GM19035 (cell line): Measurements from ENCODE around the gene APCDD1L.
"Not testable (repeated sequence)": the region's sequence is repeated elsewhere in the genome, so short reads cannot be mapped to it uniquely, and the experiment has no call there.

Source experiments
- ATAC-seq: cut with Tn5 transposase; IDR thresholded peaks from one replicate; pipeline ENCODE4 v1.9.1; 2021; ENCODE audit not compliant: unreplicated experiment

APCDD1L gene

GRCh38 chr20:58545565-58546415 lies 30.6 kb upstream of the APCDD1L start:
- ATAC-seq: no peak

DNA sequence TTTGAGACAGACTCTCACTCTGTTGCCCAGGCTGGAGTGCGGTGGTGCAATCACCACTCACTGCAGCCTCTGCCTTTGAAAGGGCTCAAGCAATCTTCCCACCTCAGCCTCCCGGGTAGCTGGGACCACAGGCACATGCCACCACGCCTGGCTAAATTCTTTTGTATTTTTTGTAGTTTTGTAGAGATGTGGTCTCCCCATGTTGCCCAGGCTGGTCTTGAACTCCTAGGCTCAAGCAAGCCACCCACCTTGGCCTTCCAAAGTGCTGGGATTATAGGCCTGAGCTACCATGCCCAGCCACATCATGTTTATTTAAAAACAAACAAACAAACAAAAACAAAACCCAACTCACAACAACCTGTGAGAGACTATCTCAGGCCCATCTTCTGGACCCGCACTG lies 29.7 kb upstream of the APCDD1L start:
- no peak for ATAC-seq

- no peak for ATAC-seq
These were observed 29.1 kb upstream of the APCDD1L start for GRCh38 chr20:58544286-58544685.

DNA sequence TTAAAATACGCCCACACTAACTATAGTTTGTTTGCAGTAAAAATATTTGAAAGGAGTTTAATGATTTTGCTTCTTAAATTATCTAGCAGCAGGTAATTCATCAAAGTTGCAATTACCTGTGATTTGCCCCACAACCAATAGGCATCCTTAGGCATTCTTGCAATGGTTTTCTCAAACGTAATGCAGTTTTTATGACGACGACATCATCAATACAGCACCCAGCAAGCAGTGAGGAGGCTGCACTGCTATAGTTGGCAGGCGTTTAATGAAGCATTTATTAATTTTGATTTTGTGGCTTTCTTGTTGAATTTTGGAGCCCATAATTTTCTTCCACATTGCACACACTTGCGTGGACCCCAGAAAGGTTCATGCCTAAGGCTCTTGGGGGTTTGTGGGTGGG lies 28.1 kb upstream of the APCDD1L start:
- ATAC-seq: no peak

GRCh38 chr20:58542411-58543095 lies 27.4 kb upstream of the APCDD1L start:
- no peak for ATAC-seq

GRCh38 chr20:58542034-58542410 lies 26.8 kb upstream of the APCDD1L start:
- not testable (repeated sequence) for ATAC-seq

DNA sequence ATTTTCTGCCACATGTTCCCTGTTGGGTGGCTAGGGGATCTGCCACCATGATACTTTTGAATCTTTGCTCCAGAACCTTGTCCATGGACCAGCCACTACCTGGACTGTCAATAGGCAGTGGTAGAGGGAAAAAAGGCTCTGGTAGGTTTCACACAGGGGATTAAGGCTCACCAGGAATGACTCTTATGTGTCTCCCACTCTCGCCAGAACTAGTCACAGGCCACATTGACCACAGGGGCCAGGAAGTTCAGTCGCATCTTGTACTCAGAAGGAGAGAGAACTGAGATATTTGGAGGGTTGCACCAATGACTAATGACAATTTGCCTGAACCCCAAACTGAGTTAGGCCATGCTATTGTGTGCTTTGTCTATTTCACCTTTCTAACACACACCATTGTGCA lies 23.6 kb upstream of the APCDD1L start:
- no peak for ATAC-seq

- no peak for ATAC-seq
These were observed 22.6 kb upstream of the APCDD1L start for GRCh38 chr20:58537831-58538230.

- ATAC-seq: no peak
These were observed 21.1 kb upstream of the APCDD1L start for GRCh38 chr20:58536289-58536688.

GRCh38 chr20:58531657-58532056 lies 16.5 kb upstream of the APCDD1L start:
- no peak for ATAC-seq

GRCh38 chr20:58531063-58531462 lies 15.9 kb upstream of the APCDD1L start:
- ATAC-seq: no peak

- no peak for ATAC-seq
These were observed 13.2 kb upstream of the APCDD1L start for GRCh38 chr20:58528412-58528811.

DNA sequence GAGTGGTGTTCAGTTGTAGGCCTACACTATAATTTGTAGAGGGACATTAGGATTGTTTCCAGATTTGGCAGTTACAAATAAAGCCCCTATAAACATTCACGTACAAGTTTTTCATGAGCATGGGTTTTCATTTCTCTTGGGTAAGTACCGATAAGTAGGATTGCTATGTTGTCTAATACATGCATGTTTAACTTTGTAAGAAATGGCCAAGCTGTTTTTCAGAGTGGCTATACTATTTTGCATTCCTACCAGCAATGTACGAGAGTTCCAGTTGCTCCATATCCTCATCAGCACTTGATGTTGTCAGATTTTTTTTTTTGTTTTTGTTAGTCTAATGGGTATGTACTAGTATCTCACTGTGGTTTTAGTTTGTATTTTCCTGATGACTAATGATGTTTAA lies 11.2 kb upstream of the APCDD1L start:
- ATAC-seq: no peak

DNA sequence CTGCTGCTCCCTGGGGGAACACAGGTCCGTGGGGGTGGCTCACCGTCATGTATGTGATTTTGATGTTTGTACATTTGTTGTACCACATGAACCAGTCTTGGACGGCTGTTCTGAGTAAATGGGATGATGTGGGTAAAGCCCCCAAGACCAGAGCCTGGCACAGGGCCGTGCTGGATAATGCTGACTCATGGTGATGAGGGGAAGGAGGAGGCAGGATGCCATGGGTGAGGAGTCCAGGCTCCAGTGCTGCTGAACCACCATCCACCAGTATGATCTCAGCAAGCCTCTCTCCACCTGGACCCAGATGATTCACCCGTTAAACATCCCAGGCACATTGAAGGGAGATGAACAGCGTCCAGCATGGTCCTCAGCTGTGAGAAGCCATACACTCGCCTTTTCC lies 9.6 kb upstream of the APCDD1L start:
- ATAC-seq: no peak

DNA sequence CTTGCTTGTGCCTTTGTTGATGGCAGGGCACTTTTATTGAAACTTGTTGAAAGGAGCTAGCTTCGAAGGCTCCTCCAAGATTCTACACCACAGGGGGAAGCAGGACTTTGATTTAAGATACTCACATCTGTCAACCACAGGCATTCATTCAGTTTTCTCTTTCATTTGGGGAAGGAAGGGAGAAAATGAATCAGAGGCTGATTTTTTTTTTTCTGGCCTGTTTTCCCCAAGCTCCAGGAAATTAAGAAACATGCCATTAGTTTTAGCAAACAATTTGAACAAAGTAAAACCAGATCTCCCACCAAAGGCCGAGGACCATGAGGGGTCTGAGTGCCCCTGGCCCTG lies 8.7 kb upstream of the APCDD1L start:
- ATAC-seq: no peak

DNA sequence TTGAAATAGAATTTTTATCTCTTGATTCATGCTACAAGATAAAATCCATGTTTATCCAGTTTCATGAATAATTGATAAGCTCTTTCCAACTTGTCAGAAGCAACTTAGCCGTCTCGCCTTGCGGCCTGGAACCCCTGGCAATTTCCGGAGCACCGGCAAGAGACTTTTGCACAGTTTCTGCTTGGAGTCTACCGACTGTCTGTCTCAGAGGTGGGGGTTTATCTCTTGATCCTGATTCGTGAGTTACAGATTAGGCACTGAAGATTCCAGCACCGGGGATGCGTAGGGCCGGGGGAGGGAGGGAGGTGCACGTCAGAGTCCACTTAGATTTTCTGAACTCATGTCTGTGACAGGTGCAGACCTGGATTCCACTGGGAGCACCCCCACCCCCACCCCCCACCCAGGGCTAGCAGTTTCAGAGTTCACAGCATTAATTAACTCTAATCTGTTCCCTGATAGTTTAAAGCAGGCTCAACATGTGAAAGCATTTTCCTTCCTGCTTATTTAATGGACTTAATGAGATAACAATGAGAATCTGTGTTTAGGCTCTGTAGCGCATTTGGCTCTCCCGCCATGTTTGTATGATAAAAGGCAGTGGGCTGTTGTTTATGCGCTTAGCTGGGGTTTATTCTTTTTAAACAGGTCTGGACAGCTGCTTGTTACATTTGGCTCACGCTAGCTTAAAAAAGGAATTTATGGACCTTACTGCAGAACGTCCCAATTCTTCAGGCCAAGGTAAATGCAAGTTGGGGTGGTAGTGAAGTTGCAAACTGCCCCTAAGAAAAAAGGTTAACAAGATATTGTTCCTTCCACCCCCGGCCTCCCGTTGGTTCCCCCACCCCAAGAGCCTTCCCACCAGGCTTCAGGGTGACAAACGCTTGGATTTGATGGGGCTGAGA lies 8.1 kb upstream of the APCDD1L start:
- ATAC-seq: no peak

GRCh38 chr20:58522666-58523065 lies 7.5 kb upstream of the APCDD1L start:
- no peak for ATAC-seq

DNA sequence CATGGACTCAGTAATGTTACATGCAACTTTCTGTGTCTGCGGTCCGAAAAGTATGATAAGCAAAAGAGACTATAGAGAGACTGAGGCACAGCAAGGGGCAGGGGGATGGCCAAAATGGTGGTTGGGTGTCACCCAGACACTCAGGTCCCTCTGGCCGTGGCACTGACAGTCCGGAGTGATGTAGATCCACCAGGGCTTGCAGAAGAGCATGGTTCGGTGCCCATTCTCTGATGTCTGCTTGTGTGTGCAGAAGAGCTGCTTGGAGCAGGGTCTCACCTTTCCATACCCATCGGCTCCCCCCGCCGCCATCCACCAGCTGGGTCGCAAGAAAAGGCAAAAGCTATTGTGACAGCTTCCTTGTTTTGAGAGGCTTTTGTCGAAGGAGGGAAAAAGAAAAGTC lies 6.6 kb upstream of the APCDD1L start:
- ATAC-seq: no peak

DNA sequence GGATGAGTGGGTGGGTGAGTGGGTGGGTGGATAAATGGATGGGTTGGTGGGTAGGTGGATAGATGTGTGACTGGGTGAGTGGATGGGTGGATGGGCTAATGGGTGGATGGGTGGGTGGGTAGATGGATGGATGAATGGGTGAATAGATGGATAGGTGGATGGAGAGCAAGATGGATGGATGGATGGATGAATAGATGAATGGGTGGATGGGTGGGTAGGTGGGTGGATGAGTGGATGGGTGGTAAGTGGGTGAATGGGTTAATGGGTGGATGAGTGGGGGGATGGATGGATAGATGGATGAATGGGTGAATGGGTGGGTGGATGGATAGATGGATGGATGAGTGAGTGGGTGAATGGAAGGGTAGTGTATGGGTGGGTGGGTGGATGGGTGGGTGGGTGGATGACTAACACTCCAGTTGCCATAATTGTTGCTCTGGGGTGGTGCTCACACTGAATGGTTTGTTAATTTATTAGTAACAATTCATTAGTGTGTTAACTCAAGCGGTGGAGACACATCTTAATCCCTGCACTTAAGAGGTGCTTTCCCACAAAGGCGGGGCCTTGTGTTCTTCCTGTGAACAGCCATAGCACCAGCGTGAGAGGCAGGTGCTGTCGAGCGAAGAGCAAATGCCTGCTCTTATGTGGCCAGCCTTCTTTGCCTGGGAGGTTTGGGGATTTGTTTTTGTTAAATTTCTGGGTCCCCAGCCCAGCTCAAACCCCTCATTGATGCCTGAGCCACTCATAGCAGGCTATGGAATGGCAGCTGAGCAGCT lies 4.9 kb upstream of the APCDD1L start:
- ATAC-seq: no peak

- ATAC-seq: no peak
These were observed 3.8 kb upstream of the APCDD1L start for GRCh38 chr20:58518896-58519593.
